Measurements from ENCODE around the gene RNF167.

DNA sequence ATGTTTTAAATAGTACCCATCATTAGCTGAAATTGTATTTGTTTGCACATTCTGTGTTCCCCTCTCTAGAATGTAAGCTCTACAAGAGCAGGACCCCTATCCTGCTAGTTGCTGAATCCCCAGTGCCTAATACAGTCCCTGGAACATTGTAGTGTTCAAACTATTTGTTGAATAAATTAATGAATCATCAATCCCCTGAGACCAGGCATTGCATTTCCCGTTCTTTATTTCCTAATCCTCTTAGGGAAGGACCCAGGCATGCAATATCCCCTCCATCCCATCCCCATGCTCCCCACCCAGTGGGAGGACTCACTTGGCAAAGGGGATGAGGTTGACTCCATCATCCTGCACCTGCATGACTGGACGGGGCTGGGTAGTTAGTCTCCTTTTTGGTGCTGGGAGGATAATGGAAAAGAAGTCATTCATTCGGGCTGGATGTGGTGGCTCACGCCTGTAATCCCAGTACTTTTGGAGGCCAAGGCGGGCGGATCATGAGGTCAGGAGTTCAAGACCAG lies 54.1 kb downstream of the RNF167 start:
- TF ChIP-seq, protein P1, sequence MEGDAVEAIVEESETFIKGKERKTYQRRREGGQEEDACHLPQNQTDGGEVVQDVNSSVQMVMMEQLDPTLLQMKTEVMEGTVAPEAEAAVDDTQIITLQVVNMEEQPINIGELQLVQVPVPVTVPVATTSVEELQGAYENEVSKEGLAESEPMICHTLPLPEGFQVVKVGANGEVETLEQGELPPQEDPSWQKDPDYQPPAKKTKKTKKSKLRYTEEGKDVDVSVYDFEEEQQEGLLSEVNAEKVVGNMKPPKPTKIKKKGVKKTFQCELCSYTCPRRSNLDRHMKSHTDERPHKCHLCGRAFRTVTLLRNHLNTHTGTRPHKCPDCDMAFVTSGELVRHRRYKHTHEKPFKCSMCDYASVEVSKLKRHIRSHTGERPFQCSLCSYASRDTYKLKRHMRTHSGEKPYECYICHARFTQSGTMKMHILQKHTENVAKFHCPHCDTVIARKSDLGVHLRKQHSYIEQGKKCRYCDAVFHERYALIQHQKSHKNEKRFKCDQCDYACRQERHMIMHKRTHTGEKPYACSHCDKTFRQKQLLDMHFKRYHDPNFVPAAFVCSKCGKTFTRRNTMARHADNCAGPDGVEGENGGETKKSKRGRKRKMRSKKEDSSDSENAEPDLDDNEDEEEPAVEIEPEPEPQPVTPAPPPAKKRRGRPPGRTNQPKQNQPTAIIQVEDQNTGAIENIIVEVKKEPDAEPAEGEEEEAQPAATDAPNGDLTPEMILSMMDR (IDR thresholded peaks at IDR 0.05; ENCODE audit: poor library complexity) = no peak
- TF ChIP-seq EZH2 (IDR thresholded peaks at IDR 0.05; ENCODE audit: borderline replicate concordance) = no peak
